GM12864 (cell line): ENCODE results near the gene VPS13A.

Source experiments
- DNase-seq: peaks from one replicate; pipeline ENCODE4 v3.0.0-alpha.2; 2011; ENCODE audit warnings: low read depth
- H3K4me3 ChIP-seq: 2 replicates; pipeline ENCODE4 v1.5.1; 2011; ENCODE audit warnings: mild to moderate bottlenecking, low read depth, low read length, control low read depth
- TF ChIP-seq, protein P1 (sequence below): IDR thresholded peaks from 2 replicates; pipeline ENCODE4 v1.5.1; 2011; ENCODE audit warnings: low read depth, mild to moderate bottlenecking, moderate library complexity, low read length, control low read depth, inconsistent platforms; ENCODE audit errors: missing control alignments

Gene VPS13A

DNA sequence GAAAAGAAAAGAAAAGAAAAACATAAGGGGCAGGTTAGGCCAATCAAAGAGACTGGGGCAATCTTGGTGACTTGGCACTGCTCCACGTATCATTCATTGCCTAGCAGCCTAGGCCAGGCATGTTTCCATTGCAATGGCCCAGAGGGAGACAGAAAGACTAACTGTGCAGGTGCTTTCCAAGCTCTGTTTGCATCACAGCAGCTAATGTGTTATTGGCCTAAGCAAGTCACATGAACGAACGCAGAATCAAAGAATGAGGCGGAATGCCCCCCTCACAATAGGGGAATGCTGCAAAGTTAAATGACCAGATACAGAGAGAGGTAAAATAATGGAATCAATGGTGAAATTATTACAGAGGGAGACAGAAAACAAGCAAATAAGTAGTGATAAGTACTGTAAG, 11.1 kb upstream of the VPS13A start:
- TF ChIP-seq, protein P1, sequence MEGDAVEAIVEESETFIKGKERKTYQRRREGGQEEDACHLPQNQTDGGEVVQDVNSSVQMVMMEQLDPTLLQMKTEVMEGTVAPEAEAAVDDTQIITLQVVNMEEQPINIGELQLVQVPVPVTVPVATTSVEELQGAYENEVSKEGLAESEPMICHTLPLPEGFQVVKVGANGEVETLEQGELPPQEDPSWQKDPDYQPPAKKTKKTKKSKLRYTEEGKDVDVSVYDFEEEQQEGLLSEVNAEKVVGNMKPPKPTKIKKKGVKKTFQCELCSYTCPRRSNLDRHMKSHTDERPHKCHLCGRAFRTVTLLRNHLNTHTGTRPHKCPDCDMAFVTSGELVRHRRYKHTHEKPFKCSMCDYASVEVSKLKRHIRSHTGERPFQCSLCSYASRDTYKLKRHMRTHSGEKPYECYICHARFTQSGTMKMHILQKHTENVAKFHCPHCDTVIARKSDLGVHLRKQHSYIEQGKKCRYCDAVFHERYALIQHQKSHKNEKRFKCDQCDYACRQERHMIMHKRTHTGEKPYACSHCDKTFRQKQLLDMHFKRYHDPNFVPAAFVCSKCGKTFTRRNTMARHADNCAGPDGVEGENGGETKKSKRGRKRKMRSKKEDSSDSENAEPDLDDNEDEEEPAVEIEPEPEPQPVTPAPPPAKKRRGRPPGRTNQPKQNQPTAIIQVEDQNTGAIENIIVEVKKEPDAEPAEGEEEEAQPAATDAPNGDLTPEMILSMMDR: no peak
- H3K4me3 ChIP-seq: no peak overlapping the region

DNA sequence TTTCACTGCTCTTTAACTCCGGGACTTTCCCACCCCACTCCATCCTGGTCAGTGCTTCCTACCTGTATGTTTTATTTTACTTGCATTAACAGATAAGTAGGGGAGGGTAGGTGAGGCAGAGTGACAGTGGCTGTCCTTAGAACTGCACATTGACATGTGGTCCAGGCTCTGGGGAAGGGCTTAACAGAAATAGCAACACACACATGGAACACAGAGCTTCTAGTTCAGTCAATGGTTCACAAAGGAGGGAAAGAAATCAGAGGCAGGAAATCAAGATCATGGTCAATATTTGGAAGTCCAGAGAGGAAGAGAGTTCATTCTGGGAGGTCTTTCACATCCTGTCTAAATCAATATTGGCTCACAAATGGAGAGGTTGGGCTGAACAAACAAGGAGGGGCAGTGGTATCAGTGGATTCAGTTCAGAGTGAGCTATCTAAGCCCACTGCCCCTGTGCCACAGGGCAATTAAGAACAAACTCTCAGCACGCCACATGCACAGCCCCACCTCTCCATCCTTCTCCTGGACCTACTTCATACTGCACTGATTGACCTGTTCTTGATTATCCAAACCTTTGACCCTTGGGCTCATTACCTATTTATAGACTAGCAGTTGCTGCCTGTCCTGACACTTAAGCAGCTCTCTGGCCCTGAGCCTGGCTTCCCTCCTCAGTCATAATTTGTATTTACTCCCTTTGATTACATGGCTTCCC, 6.2 kb upstream of the VPS13A start:
- TF ChIP-seq, protein P1: no peak
- no peak overlapping the region for H3K4me3 ChIP-seq
- DNase-seq: no peak

More for the DNA sequence above, 11.1 kb upstream of the VPS13A start:
- DNase-seq: no peak

DNA sequence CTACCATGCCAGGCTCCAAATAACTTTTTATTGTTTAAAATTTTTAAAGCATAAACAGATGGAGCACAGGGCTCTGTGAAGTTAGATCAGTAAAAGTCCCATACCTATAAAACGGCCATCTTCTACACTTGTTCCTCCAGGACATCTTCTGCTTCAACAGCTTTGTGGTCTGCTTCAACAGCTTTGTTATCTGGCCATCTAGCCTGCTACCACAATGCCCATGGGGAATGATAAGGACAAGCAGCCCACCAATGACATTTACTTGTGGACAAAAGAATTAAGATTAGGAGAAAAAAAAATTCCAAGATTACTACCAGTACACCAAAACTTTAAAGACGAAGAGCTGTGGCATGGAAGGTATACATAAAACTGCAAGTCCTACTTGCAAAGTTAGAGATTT, 2.2 kb upstream of the VPS13A start:
- TF ChIP-seq, protein P1: no peak
- no peak for DNase-seq
- no peak overlapping the region for H3K4me3 ChIP-seq

DNA sequence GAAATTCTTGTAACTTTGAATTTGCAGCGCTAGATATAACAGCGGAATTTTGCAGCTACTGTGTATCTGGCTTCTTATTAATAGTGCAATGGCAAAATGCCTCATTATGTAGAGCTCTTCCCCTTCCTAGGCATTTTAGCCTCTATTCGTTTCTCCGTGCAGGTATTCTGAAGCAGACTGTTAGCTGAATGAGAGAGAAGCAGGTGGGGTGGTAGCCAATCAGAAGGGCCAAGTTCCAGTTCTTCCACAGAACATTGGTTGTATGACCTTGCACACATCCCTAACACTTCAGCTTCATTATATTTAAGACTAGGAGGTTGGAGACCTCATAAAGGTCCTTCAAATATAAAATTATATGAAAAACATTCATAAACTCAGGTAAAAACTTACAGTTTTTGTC, 1.2 kb upstream of the VPS13A start:
- TF ChIP-seq, protein P1: no peak
- DNase-seq: no peak
- H3K4me3 ChIP-seq: no peak overlapping the region

DNA sequence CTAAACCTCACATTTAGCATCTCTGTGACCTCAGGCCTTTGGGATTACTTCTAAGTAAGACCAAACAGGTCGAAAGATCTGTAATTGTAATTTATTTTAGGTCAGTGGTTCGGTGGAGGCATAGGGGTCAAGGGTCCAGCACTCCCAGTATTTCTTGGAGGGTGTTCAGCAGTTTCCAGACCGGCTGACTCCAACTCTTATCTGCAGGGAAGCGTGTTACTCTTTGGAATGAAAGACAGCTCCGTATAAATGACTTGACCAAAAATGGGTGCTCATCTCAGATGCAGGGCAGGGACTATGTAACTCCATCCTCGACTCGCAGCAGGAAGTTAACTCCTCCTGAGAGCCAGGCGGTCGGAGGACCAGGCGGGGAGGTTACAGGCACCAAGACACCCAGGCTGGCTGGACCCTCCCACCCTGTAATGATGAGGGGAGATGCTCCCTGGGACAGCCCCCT, 620 bp upstream of the VPS13A start:
- peak overlapping the region; percentile 60 for H3K4me3 ChIP-seq
- TF ChIP-seq, protein P1: no peak
- DNase-seq: no peak

DNA sequence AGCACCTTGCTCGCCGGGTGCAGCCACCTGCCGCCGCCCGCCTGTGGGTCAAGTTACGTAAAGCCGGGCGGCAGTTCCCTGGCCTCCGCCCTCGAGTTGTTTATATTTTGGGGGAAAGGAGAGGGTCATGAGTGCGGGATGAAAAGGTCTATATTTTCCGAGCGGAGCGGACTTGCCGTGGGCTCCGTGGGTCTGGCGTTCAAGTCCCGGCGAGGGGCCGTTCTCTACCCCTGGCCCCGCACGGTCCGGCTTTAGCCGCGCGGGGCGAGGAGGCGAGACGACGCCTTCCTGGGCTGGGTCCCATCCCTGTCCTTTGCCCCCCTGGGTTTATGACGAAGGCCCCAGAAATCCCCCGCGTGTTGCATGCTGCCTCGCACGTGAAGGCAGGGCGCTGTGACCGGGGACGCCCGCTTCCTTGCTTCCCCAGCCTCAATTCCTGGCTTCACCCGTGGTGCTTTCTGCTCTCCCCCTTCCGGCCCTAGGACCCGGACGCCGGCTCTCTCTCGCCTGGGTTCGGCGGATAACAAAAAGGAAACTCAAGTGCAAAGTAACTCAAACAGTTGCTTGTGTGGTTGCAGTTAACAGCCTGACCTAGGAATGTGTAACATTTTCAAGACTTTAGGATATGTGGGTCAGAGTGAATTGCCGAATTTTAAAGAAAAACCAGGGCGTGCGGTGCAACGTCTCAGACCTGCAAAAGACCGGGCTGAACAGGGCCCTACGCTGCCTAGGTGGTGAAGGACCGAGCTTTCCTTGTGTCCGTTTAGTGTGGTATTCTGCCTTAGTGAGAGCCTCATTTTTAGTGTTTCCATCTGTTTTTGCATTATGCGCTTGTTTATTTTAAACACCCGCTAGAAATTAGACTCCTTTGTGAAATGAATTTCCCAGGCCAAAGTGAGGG, 810 bp downstream of the VPS13A start:
- no peak for DNase-seq
- H3K4me3 ChIP-seq: peak overlapping the region; percentile 60
- TF ChIP-seq, protein P1: no peak

DNA sequence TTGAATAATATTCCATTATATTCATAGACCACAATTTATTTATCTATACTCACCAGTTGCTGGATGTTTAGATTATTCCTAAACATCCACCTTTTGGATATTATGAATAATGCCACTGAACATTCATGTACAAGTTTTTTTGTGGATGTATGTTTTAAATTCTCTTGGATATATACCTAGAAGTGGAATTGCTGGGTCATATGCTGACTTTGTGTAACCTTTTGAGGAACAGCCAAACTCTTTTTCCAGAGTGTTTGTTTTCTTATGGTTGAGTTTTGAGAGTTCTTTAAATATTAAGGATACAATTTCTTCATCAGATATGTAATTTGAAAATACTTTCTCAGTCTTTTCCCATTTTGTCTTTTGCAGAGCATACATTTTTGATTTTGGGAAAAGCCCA, 2.7 kb downstream of the VPS13A start:
- DNase-seq: no peak
- H3K4me3 ChIP-seq: no peak overlapping the region
- TF ChIP-seq, protein P1: no peak
